ENCODE measurements around the gene CEMP1.

Gene CEMP1

GRCh38 chr16:2518823-2519710 is 12.1 kb downstream of the CEMP1 start:
- DNase-seq: peak; percentile 29

GRCh38 chr16:2517954-2518605 is 13.1 kb downstream of the CEMP1 start:
- no peak for DNase-seq

- no peak for DNase-seq
These were observed 14.6 kb downstream of the CEMP1 start for GRCh38 chr16:2516391-2517240.

GRCh38 chr16:2515180-2515851 is 15.9 kb downstream of the CEMP1 start:
- DNase-seq: no peak

- peak; percentile 46 for DNase-seq
These were observed 16.7 kb downstream of the CEMP1 start for GRCh38 chr16:2514333-2515179.

- peak; percentile 98 for DNase-seq
These were observed 17.5 kb downstream of the CEMP1 start, which contains the start of gene ATP6V0C for GRCh38 chr16:2513405-2514332. ATP6V0C (plus strand) TSS chr16:2513952; CDS start chr16:2514104, 152 bp downstream.

- DNase-seq: peak; percentile 59
These were observed 18.3 kb downstream of the CEMP1 start for GRCh38 chr16:2512735-2513404.

GRCh38 chr16:2511996-2512734 is 19.0 kb downstream of the CEMP1 start:
- DNase-seq: no peak

- DNase-seq: no peak
These were observed 19.9 kb downstream of the CEMP1 start for GRCh38 chr16:2511128-2511800.

- DNase-seq: no peak
These were observed 22.3 kb downstream of the CEMP1 start for GRCh38 chr16:2508722-2509400.

- DNase-seq: no peak
These were observed 23.5 kb downstream of the CEMP1 start for GRCh38 chr16:2507665-2508064.

- no peak for DNase-seq
These were observed 24.1 kb downstream of the CEMP1 start for GRCh38 chr16:2507052-2507659.

- DNase-seq: no peak
These were observed 25.5 kb downstream of the CEMP1 start for GRCh38 chr16:2505695-2506094.

GRCh38 chr16:2501946-2502895 is 29.0 kb downstream of the CEMP1 start:
- DNase-seq: no peak

GRCh38 chr16:2500918-2501750 is 30.1 kb downstream of the CEMP1 start:
- peak; percentile 76 for DNase-seq

All from DMS53 (cell line).